HT-29 (cell line): ENCODE data around the gene DAPK1. TPM values are rescaled to one million over a fixed set of nuclear protein-coding genes. Genes with fewer than 3 reads are reported as not detected.
A peak's percentile ranks its signal among the peaks of the same experiment; 100 is the strongest.

Experiments used
- DNase-seq: peaks from one replicate; pipeline ENCODE4 v3.0.0-alpha.2; 2015; ENCODE audit warnings: low spot score
- total RNA-seq: library from RNA; depleted of rRNA; stranded (reverse); fragments of >200 nt; shearing (Covaris generic); gene quantifications from 2 replicates; pipeline ENCODE4 v1.2.3, GENCODE V29; 2014

The DAPK1 gene
- total RNA-seq, 1 experiment from 2014 or later = 37.1 TPM

GRCh38 chr9:87664153-87665060 lies 166.7 kb downstream of the DAPK1 start:
- DNase-seq = no peak

GRCh38 chr9:87665505-87665904 lies 167.8 kb downstream of the DAPK1 start:
- DNase-seq = no peak

DNA sequence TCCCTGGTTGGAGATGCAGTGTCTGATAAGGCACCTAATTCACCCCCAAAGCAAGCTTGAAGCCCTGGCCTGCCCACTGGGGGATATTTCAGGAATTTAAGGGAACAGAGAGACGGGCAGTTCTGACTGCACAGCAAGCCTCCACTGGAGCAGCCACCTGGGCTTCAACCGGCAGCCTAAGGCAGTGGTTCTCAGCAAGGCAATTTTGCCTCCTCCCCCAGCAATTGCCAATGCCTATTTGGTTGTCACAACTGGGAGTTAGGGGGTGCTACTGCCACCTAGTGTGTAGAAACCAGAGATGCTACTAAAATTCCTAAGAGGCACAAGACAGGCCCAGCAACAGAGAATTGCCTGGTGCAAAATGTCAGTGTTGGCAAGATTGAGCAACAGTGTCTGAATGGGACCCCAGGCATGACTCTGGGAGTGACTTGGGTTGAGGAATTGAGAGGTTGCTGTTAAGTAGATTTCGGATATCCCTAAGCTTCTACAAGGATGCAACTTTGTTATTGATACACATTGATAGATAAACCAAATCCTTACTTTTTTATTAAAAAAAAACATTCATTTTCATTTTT lies 169.6 kb downstream of the DAPK1 start:
- peak; percentile 56 for DNase-seq

- no peak for DNase-seq
These were observed 170.6 kb downstream of the DAPK1 start for GRCh38 chr9:87668222-87668621.

- DNase-seq = no peak
These were observed 171.1 kb downstream of the DAPK1 start for GRCh38 chr9:87668722-87669121.

GRCh38 chr9:87670572-87671264 lies 173.1 kb downstream of the DAPK1 start:
- no peak for DNase-seq

GRCh38 chr9:87671478-87671877 lies 173.8 kb downstream of the DAPK1 start:
- DNase-seq = no peak

DNA sequence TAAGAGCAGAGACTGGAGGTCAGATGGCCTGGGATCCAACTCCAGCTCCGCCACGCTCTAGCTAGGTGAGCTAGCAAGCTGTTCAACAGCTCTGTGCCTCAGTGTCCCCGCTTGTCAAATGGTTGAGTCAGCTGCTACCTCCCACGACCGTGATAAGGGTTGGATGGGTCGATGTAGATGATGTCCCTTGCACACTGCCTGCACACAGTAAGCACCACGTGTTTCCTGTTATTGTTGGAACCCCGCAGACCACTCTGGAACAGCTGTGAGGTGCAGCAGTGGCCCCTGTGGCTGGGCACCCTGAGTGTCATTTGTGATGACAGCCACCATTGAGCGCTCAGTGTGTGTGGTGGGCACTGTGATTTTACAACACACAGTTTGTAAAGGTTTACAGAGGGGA lies 174.3 kb downstream of the DAPK1 start:
- DNase-seq = no peak

DNA sequence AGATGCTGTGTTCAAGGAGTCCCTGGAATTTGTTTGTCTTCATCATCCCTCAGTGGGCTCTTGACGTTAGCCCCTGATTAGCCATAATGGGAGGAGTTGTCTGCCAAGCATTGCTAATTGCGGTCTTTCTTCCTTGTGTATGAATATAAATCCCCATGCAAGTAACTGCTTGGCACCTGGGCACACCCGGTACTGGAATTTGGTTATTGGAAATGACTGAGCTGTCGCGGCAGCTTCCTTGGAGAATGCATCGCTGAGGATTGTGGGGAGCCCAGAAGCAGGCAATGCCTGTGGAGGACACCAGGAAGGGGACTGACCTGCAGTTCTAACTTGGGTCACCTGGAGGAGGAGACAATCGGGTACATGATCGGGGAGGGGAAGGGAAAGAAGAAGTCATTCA lies 174.9 kb downstream of the DAPK1 start:
- DNase-seq = no peak

- no peak for DNase-seq
These were observed 175.9 kb downstream of the DAPK1 start for GRCh38 chr9:87673446-87674120.

GRCh38 chr9:87674565-87675299 lies 177.1 kb downstream of the DAPK1 start:
- no peak for DNase-seq

DNA sequence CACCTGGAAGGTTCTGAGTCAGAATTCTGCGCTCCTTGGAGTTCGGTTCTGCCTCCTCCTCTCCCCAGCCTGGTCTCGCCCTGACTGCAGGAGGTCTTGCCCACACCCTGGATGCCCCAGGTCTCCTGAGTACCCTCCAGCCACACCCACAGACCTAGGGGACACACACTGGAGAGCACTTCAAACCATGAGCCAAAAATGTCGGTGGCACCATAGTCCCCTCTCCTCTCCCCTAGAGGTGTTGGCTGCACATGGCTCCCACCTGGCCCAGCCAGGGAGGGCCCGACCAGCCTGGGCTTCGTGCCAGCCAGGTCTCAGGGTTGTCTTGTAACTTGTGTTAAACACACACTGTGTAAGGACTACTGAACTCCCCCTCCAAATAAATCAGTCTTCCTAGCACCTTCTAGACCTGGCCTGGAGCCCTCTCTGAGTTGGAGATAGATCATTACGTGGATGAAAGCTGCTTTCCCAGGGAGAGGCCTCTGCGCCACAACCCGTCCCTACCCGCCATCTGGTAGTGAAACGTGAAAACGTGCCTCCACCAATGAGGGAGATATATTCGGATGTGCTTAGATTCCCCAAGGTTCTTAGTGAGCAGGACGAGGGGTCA lies 178.3 kb downstream of the DAPK1 start:
- no peak for DNase-seq

DNA sequence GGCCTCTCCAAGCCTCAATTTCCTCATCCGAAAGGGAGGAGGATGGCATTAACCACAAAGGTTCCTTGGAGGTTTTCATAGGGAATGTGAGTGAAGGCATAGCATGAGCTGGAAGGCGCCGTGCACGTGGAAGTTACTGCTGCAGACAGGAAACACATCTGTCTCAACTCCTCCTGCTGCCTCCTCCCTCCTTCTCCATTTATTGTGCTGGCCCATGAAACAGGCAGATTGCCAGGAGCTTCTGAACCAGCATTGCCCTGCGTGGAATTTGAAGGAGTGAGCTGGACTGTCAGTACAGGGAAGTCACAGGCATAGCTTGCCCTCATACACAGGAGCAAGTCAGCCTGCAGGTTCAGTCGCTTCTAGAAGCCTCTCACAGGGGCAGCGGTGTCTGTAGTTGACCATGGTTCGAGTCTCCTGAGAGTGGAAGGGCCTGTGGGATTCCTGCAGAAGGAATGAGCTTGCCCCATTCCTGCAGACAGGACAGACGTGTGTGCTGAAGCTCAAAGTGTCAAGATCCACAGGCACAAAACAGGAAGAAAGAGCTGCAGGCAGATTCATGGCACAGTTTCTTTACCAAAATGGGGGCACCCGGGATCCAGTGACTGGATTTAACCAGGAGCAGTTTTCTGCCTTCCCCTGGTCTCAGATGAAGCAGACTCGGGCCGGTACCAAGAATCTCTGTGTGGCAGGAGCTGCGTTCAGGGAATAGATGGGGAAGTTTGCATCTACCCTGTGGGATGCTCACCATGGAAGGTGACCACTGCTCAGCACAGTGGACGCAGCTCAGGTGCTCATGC lies 179.5 kb downstream of the DAPK1 start:
- peak; percentile 7 for DNase-seq

DNA sequence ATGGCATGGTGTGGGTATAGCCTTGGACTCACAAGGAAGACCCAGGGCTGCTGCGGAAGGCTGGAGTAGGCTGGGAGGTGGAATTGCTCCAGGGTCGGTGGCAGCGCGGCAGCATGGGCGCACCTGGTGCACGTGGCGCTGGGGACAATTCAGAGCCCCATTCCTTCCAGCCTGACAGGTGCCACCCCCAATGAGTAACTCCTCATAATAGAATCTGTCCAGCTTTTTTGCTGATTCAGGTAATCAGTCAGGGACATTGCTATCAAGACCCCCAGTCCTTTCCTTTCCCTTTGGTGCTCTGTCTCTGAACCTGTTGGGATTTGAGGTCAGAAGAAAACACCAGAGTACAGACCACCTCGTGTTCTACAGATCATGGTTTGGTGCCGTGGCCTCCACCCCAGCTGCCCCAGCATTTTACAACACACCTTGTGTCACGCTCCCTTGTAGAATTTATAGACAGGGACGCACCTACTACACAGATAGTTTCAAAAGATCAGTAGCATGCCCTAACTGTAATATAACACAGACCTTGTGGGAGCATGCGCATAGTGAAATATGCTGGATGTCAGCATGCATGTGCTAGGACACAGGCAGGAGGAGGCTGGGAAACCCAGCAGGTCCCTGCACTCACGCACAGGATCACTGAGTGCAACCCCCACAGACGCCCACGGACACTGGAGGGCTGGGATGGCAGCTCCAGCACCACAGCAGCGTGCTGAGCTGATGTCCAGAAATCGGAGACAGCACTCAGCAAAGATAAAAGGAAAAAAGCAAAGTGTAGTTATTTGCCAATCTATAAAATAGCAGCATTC lies 180.3 kb downstream of the DAPK1 start:
- no peak for DNase-seq

DNA sequence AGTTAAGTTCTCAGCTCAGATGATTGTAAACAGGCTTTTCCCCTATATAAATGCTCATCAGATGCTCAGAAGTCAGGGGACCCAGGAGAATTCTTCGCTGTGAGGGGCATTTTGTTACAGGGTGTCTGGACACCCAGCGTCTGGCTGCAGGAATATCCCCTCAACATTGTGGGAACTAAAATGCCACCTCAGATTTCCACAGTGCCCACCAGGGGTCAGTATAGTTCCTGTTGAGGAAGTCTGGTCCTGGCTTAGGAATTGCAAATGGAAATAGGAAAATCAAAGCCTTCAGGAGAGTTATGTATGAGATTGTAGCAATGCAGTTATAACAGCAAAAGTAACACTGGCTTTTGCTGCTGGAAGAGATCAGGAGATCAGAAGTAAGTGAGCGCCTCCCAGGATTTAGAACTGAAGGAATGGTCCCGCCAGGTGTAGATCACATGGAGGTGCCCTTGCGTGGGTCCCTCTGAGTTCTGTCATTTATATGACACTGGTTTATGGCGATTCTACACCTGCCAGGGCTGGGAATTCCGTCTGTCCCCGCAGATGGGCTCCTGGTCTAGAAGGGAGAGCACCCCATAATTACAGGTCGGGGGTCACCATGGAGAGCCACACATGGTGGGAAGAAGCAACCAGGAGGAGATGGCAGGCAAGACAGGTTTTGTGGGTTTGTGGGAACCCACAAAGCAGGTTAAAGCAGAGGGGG lies 181.1 kb downstream of the DAPK1 start:
- DNase-seq = peak; percentile 78

DNA sequence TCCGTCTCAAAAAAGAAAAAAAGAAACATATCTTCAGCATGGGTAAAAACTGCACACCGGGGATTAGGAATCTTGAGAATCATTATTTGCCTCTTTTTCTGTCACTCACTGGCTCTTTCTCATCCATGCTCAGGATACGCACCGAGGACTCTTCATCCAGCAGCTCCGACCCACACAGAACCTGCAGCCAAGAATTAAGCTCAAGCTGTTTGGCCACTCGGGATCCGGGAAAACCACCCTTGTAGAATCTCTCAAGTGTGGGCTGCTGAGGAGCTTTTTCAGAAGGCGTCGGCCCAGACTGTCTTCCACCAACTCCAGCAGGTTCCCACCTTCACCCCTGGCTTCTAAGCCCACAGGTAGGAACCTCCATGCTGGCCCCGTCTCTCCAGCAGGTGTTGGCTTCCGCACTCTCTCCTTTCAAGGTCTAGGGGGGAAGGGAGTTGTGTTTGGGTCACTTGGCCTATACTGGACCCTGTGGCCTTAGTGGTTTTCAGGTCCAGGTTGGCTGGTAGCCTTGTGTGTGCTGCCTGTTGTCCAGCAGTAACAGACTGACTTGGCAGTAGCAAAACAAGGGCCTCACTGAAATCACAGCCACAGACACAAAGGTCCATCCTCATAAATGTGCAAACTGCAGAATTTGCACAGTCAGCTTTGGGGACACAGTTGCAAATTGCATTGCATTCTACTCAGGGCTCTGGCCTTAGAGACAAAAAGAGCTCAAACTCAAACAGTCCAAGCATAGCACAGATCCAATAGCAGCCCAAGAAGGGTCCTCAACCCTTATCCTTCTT lies 183.8 kb downstream of the DAPK1 start:
- no peak for DNase-seq

DNA sequence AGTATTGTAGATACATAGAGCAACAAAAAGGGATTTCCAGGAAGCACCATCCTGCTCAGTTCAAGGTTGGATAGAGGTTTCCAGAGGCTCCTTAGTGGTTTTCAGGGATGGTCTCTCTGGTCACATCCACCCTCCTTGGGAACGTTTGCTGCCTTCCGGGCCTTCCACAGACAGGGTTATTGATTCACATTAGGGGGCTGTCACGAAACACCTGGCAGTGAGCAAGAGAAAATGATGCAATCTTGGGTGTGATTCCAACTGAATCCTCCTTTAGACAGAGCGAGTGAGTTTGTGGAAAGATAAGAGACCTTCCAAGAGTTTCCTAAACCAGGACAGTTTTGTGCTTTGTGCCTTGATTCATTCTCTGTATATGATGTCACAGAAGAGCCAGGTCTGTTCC lies 184.4 kb downstream of the DAPK1 start:
- DNase-seq = no peak

DNA sequence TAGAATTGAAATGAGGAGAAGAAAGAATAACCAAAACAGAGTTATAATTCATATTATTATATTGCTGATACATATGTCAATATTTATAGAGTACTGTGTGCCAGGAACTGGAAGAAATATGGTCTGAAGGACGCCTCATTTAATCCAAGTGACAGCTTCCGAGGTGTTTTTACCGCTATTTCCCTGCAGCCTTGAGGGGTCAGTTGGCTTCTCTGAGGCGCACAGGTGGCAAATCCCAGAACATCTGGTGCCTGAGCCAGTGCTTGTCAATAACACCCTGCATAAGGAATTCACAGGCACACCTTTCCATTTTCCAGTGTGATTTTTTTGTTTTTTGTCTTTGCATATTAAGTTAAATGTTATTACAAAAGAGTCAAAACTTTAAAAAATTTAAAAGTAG lies 185.0 kb downstream of the DAPK1 start:
- no peak for DNase-seq
